Measurements from ENCODE around the gene PTGR3. TPM values are rescaled to one million over a fixed set of nuclear protein-coding genes. Genes with fewer than 3 reads are reported as not detected.
A peak's percentile ranks its signal among the peaks of the same experiment; 100 is the strongest.

The PTGR3 gene
- total RNA-seq, 2 experiments from 2014 or later: 28.4 to 33.0 TPM

- peaks cover 52% of the 10 kb centered on the region for H3K4me1 Mint-ChIP-seq (ENCODE audit: low read depth)
- DNase-seq: no peak
- H3K9me3 Mint-ChIP-seq: no peaks in the 10 kb centered on the region
- no peak overlapping the region for H3K4me3 Mint-ChIP-seq
- intact Hi-C loops (cut with micrococcal nuclease): no loop called here
- no peaks in the 10 kb centered on the region for H3K27me3 Mint-ChIP-seq (ENCODE audit: low read depth)
- H3K27ac Mint-ChIP-seq: no peak overlapping the region
- H3K36me3 Mint-ChIP-seq (ENCODE audit: low read depth): peaks cover 12% of the 10 kb centered on the region
- CTCF ChIA-PET: interaction anchor here (3.6 kb wide), 1 partner anchor 15 kb away, joined by 14 read pairs; no protein-coding TSS in a partner anchor
Observed at GRCh38 chr18:75230163-75231052, 21.5 kb upstream of the PTGR3 start.

DNA sequence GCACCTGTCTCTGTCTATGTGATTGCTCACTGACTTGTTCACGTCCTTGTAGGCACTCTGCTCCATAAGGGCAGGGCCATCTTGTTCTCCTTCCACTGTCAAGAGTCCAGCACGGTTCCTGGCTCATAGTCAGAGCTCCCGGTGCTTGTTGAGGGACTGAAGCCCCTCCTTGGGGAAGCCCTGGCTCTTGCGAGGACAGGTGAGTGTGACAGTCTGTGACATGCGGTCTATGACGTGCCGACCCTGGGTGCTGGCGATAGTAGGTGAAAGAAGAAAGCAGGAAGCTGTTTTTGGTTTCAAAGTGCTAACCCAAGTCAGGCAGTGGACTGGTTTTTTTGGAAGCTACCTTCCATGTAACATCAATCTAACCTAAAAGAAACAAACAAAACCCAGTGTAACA is 20.5 kb upstream of the PTGR3 start:
- no peak overlapping the region for H3K27ac Mint-ChIP-seq
- H3K27me3 Mint-ChIP-seq (ENCODE audit: low read depth): no peaks in the 10 kb centered on the region
- peaks cover 12% of the 10 kb centered on the region for H3K36me3 Mint-ChIP-seq (ENCODE audit: low read depth)
- intact Hi-C loops (cut with micrococcal nuclease): no loop called here
- DNase-seq: no peak
- peaks cover 51% of the 10 kb centered on the region for H3K4me1 Mint-ChIP-seq (ENCODE audit: low read depth)
- no peaks in the 10 kb centered on the region for H3K9me3 Mint-ChIP-seq
- no peak overlapping the region for H3K4me3 Mint-ChIP-seq
- CTCF ChIA-PET: interaction anchor here (3.6 kb wide), 1 partner anchor 16 kb away, joined by 14 read pairs; no protein-coding TSS in a partner anchor

- H3K4me1 Mint-ChIP-seq (ENCODE audit: low read depth): peaks cover 53% of the 10 kb centered on the region
- H3K27ac Mint-ChIP-seq: no peak overlapping the region
- H3K36me3 Mint-ChIP-seq (ENCODE audit: low read depth): peaks cover 12% of the 10 kb centered on the region
- DNase-seq: no peak
- no peaks in the 10 kb centered on the region for H3K27me3 Mint-ChIP-seq (ENCODE audit: low read depth)
- intact Hi-C loops (cut with micrococcal nuclease): no loop called here
- no peak overlapping the region for H3K4me3 Mint-ChIP-seq
- H3K9me3 Mint-ChIP-seq: no peaks in the 10 kb centered on the region
- CTCF ChIA-PET: interaction anchor here (3.6 kb wide), 1 partner anchor 16 kb away, joined by 14 read pairs; no protein-coding TSS in a partner anchor
Observed at GRCh38 chr18:75228967-75229366, 20.0 kb upstream of the PTGR3 start.

GRCh38 chr18:75227535-75228296 is 18.8 kb upstream of the PTGR3 start:
- intact Hi-C loops (cut with micrococcal nuclease): loop anchor here (2.0 kb wide), 1 partner anchor 15 kb away; no protein-coding TSS in a partner anchor
- H3K27ac Mint-ChIP-seq: no peak overlapping the region
- no peaks in the 10 kb centered on the region for H3K9me3 Mint-ChIP-seq
- peaks cover 63% of the 10 kb centered on the region for H3K4me1 Mint-ChIP-seq (ENCODE audit: low read depth)
- CTCF ChIA-PET: interaction anchor here (3.6 kb wide), 1 partner anchor 17 kb away, joined by 14 read pairs; no protein-coding TSS in a partner anchor
- no peak for DNase-seq
- H3K27me3 Mint-ChIP-seq (ENCODE audit: low read depth): no peaks in the 10 kb centered on the region
- H3K36me3 Mint-ChIP-seq (ENCODE audit: low read depth): peaks cover 14% of the 10 kb centered on the region
- H3K4me3 Mint-ChIP-seq: no peak overlapping the region

DNA sequence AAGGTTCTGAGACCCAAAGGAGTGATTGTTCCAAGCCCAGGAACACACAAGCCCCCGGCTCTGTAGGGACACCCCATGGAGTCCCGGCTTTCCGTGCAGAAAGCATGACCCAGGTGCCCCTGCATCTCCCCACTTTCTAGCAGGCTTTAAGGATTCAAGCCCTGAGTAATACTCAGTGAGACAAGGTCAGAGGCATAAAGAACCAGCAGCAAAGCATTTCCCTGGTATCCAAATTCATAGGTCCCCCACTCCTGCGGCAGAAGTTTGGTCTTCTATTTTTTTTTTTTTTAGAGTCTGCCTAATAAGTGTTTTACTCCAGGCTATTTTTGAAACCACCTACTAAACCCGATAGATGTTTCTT is 18.0 kb upstream of the PTGR3 start:
- H3K27me3 Mint-ChIP-seq (ENCODE audit: low read depth): no peaks in the 10 kb centered on the region
- CTCF ChIA-PET: no interaction called here
- H3K9me3 Mint-ChIP-seq: no peaks in the 10 kb centered on the region
- peaks cover 15% of the 10 kb centered on the region for H3K36me3 Mint-ChIP-seq (ENCODE audit: low read depth)
- peaks cover 71% of the 10 kb centered on the region for H3K4me1 Mint-ChIP-seq (ENCODE audit: low read depth)
- peak overlapping the region; percentile 64 for H3K4me3 Mint-ChIP-seq
- intact Hi-C loops (cut with micrococcal nuclease): loop anchor here (1.0 to 2.0 kb wide), 2 partner anchors 14 to 17 kb away; no protein-coding TSS in a partner anchor
- H3K27ac Mint-ChIP-seq: peak overlapping the region; percentile 68
- DNase-seq: no peak

DNA sequence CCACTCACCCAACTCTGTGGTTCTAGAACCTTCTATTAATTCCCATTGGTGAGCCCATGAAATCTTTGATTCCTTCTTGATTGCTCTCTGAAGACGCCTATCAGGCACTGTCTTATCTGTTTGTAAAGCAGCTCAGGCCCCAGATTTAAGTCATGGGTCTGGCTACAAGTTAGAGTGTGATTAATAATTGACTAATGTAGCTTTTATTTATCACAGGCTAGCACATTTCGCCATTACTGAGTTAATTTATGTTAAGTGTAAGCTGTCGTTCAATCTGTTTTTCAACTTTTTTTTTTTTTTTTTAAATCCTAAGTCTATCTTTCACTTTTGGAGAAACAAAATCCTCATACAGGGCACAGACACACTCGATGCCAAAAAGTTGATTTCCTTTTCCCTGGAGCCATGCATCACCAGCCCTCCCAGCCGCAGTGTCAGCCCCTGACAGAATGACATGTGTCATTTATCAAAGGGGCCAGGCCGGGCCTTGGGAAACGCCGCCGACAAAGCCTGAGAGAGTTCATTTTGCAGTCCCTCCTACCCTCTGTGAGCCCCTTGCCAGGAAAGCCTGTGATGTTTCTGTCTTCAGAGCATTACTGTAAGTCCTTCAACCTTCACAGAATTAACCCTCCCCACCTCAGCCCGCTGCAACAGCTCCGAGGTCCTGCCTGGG is 17.5 kb upstream of the PTGR3 start:
- intact Hi-C loops (cut with micrococcal nuclease): loop anchor here (1.0 to 2.0 kb wide), 2 partner anchors 14 to 18 kb away; no protein-coding TSS in a partner anchor
- DNase-seq: peak; percentile 65
- Mint-ChIP-seq H3K27ac (peak overlapping the region; percentile 68), H3K27me3 (ENCODE audit: low read depth) (no peaks in the 10 kb centered on the region), H3K9me3 (no peaks in the 10 kb centered on the region), H3K36me3 (ENCODE audit: low read depth) (peaks cover 15% of the 10 kb centered on the region), H3K4me1 (ENCODE audit: low read depth) (peaks cover 75% of the 10 kb centered on the region), H3K4me3 (peak overlapping the region; percentile 64)
- CTCF ChIA-PET: interaction anchor here (0.8 to 1.5 kb wide), 2 partner anchors 14 to 20 kb away, joined by 3 read pairs; no protein-coding TSS in a partner anchor

DNA sequence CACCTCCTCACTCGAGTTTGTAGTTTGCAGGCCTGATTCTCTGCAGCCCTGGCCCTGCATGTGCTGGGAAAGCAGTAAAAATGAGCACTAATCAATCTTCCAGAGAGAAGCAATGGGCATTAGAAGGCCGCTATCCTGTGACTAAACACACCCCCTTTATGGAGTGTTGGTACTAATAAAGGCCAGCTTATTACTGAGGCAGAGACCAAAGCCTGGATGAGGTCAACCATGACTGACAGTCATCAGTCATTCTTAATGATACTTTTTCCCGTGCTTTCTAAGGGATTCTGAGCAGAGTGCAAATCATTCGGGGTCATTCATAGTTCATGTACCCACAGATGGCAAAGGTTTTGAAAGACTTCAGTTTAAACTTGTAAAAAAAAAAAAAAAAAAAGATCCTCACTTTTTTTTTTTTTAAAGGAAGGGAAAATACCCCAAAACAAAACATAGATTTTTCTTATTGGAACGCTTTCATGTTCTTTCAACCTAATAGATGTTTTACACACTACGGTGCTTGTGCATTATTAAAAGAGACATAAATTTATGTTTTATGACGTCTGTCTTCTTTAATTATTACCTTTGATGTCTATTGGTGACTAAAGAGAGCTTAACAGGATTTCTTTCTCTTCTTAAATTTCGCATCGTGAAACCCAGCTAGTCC is 14.9 kb upstream of the PTGR3 start:
- DNase-seq: no peak
- Mint-ChIP-seq H3K27ac (no peak overlapping the region), H3K4me3 (no peak overlapping the region), H3K4me1 (ENCODE audit: low read depth) (peaks cover 81% of the 10 kb centered on the region), H3K9me3 (no peaks in the 10 kb centered on the region), H3K36me3 (ENCODE audit: low read depth) (peaks cover 4% of the 10 kb centered on the region), H3K27me3 (ENCODE audit: low read depth) (no peaks in the 10 kb centered on the region)
- CTCF ChIA-PET: no interaction called here
- intact Hi-C loops (cut with micrococcal nuclease): loop anchor here (1.0 kb wide), 1 partner anchor 9 kb away; no protein-coding TSS in a partner anchor

DNA sequence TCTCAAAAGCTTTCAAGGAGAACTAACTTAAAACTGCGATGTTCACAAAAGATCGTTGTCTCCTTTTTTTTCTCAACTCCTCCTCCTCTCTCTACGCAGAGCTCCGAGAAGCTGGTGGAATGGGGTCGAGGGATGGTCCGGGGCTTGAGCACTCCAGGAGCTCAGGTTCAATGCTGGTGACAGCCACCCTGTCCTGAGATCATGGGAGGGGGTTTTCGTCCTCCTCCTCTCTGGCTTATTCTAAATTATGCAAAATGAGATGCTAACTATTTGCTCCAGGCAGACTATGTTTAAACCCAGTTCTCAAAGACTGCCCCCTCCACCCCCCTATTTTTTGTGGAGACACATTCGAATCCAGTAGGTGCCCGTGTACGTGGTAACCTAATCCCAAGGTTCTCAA is 13.5 kb upstream of the PTGR3 start:
- peak overlapping the region; percentile 34 for H3K4me3 Mint-ChIP-seq
- no peak overlapping the region for H3K27ac Mint-ChIP-seq
- no peak for DNase-seq
- H3K27me3 Mint-ChIP-seq (ENCODE audit: low read depth): no peaks in the 10 kb centered on the region
- H3K36me3 Mint-ChIP-seq (ENCODE audit: low read depth): peaks cover 3% of the 10 kb centered on the region
- CTCF ChIA-PET: no interaction called here
- H3K4me1 Mint-ChIP-seq (ENCODE audit: low read depth): peaks cover 78% of the 10 kb centered on the region
- H3K9me3 Mint-ChIP-seq: no peaks in the 10 kb centered on the region
- intact Hi-C loops (cut with micrococcal nuclease): no loop called here

DNA sequence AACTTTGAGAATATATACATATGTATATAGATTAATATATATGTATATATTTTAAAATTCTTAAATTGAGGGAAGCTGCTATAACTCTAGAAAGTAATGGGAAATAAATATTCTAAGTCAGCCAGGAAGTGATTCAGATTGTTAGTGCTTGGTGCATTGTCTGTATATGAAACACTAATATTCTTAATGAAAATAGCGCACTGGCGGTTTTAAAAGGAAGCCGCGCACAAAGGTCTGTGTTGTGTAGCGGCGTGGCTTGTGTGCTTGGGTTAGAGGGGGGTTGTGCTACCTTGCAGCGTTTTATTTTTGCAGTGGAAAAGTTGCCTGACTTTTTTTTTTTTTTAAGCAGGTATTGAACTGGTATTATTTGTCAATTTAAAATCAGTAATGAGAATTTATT is 13.0 kb upstream of the PTGR3 start:
- H3K27me3 Mint-ChIP-seq (ENCODE audit: low read depth): no peaks in the 10 kb centered on the region
- DNase-seq: no peak
- CTCF ChIA-PET: interaction anchor here (1.4 kb wide), 1 partner anchor 24 kb away, joined by 4 read pairs; no protein-coding TSS in a partner anchor
- peaks cover 3% of the 10 kb centered on the region for H3K36me3 Mint-ChIP-seq (ENCODE audit: low read depth)
- peak overlapping the region; percentile 34 for H3K4me3 Mint-ChIP-seq
- no peak overlapping the region for H3K27ac Mint-ChIP-seq
- peaks cover 77% of the 10 kb centered on the region for H3K4me1 Mint-ChIP-seq (ENCODE audit: low read depth)
- intact Hi-C loops (cut with micrococcal nuclease): no loop called here
- H3K9me3 Mint-ChIP-seq: no peaks in the 10 kb centered on the region

- DNase-seq: no peak
- peaks cover 77% of the 10 kb centered on the region for H3K4me1 Mint-ChIP-seq (ENCODE audit: low read depth)
- no peak overlapping the region for H3K27ac Mint-ChIP-seq
- intact Hi-C loops (cut with micrococcal nuclease): no loop called here
- H3K27me3 Mint-ChIP-seq (ENCODE audit: low read depth): no peaks in the 10 kb centered on the region
- no peak overlapping the region for H3K4me3 Mint-ChIP-seq
- CTCF ChIA-PET: interaction anchor here (1.4 kb wide), 1 partner anchor 24 kb away, joined by 4 read pairs; no protein-coding TSS in a partner anchor
- peaks cover 4% of the 10 kb centered on the region for H3K36me3 Mint-ChIP-seq (ENCODE audit: low read depth)
- H3K9me3 Mint-ChIP-seq: no peaks in the 10 kb centered on the region
Observed at GRCh38 chr18:75221397-75221796, 12.5 kb upstream of the PTGR3 start.

GRCh38 chr18:75220551-75221355 is 11.8 kb upstream of the PTGR3 start:
- no peak overlapping the region for H3K4me3 Mint-ChIP-seq
- CTCF ChIA-PET: interaction anchor here (1.4 kb wide), 1 partner anchor 25 kb away, joined by 4 read pairs; no protein-coding TSS in a partner anchor
- H3K27ac Mint-ChIP-seq: no peak overlapping the region
- peaks cover 76% of the 10 kb centered on the region for H3K4me1 Mint-ChIP-seq (ENCODE audit: low read depth)
- H3K9me3 Mint-ChIP-seq: no peaks in the 10 kb centered on the region
- H3K27me3 Mint-ChIP-seq (ENCODE audit: low read depth): no peaks in the 10 kb centered on the region
- intact Hi-C loops (cut with micrococcal nuclease): no loop called here
- H3K36me3 Mint-ChIP-seq (ENCODE audit: low read depth): peaks cover 4% of the 10 kb centered on the region
- no peak for DNase-seq
